K562 (cell line): ENCODE data around the gene DBNL. TPM values are rescaled to one million over a fixed set of nuclear protein-coding genes. Genes with fewer than 3 reads are reported as not detected.

ENCODE experiments used
- CBX3 ChIP-seq, 2 experiments: IDR thresholded peaks; 1 replicate in 1 of 2; 2 replicates in 1 of 2; pipeline ENCODE4 v1.6.1; 2012; ENCODE audit warnings: inconsistent platforms in 2 of 2, low read length in 2 of 2, borderline replicate concordance in 1 of 2, control low read depth in 1 of 2
- ETV5 ChIP-seq: sonication (generic); formaldehyde crosslinking; IDR thresholded peaks from 2 replicates; pipeline ENCODE4 v1.4.0; 2020; ENCODE audit warnings: low read depth, mild to moderate bottlenecking, missing genetic modification reagents
- NRF1 ChIP-seq, 2 experiments: fragments of 450-650 bp; IDR thresholded peaks in 1 of 2; conservative IDR thresholded peaks in 1 of 2; 2 replicates each; pipeline ENCODE4 v1.6.1; 2014; ENCODE audit warnings: mild to moderate bottlenecking in 2 of 2
- PHF21A ChIP-seq: fragments of 450-650 bp; IDR thresholded peaks from 2 replicates; pipeline ENCODE4 v1.6.1; 2017; ENCODE audit warnings: low read depth, borderline replicate concordance
- RUNX1 ChIP-seq: sonication (generic); IDR thresholded peaks from 2 replicates; pipeline ENCODE4 v1.6.1; 2016; ENCODE audit warnings: antibody characterized with exemption, low read depth
- polyA plus RNA-seq, 8 experiments: library from polyadenylated mRNA; depleted of rRNA in 4 of 8; stranded (reverse) in 5 of 8; unstranded in 3 of 8; fragments of >200 nt; fragmentation: Nextera tagmentation in 2 of 8; fragmentation: Illumina TruSeq in 1 of 8; extraction: Ambion mirVana in 2 of 8; extraction: Trizol in 1 of 8; gene quantifications; 2 replicates each; pipeline versions ENCODE4 v1.2.1 to v1.2.3, GENCODE V29; 2011 to 2014; ENCODE audit warnings: inconsistent platforms in 1 of 8, missing spikeins in 1 of 8
- total RNA-seq, 7 experiments: library from RNA; depleted of rRNA in 6 of 7; stranded (reverse); fragments of >200 nt in 6 of 7; fragmentation: Illumina TruSeq in 2 of 7; extraction: Trizol in 2 of 7; gene quantifications; 2 replicates each; pipeline versions ENCODE4 v1.2.1 to v1.2.3, GENCODE V29; 2011 to 2021; ENCODE audit warnings: low replicate concordance in 1 of 7
- TF ChIP-seq, protein P1 (sequence below): IDR thresholded peaks from 2 replicates; pipeline ENCODE4 v1.6.1; 2012; ENCODE audit warnings: low read depth, low read length, improper control_type of control experiment, borderline replicate concordance
- TF ChIP-seq, protein P2 (sequence below): fragments of 450-650 bp; formaldehyde crosslinking; IDR thresholded peaks from 2 replicates; pipeline ENCODE4 v1.4.0; 2020; ENCODE audit warnings: mild to moderate bottlenecking, moderate library complexity

DBNL gene
- total and polyA plus RNA-seq, 9 of the 15 experiments (the other 6 are each of a cell fraction or from before 2014, with no cell fraction given), result 1.9 to 65.1 (median 38.9) TPM

DNA sequence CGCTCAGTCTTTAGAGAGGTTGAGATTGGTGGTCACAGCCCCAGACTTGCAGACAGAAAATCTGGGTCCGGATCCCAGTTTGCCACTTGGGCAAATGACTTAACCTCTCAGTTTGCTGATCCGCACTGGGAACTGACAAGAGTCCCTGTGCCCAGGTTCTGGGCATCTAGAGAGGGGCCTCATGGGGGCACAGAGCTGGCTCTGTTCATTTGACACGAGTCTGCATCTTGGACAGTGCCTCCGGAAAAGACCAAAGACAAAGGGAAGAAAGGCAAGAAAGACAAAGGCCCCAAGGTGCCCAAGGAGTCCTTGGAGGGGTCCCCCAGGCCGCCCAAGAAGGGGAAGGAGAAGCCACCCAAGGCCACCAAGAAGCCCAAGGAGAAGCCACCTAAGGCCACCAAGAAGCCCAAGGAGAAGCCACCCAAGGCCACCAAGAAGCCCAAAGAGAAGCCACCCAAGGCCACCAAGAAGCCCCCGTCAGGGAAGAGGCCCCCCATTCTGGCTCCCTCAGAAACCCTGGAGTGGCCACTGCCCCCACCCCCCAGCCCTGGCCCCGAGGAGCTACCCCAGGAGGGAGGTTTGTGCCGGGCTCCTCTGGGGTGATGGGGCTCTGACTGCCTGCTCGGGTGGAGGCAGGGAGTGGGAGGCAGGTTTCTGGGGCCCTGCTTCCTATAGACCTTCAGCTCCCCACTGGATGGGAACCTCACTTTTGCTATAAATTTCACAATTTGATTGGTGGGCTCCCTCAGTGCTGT is 62.0 kb downstream of the DBNL start (continued):
- TF ChIP-seq, protein P1, sequence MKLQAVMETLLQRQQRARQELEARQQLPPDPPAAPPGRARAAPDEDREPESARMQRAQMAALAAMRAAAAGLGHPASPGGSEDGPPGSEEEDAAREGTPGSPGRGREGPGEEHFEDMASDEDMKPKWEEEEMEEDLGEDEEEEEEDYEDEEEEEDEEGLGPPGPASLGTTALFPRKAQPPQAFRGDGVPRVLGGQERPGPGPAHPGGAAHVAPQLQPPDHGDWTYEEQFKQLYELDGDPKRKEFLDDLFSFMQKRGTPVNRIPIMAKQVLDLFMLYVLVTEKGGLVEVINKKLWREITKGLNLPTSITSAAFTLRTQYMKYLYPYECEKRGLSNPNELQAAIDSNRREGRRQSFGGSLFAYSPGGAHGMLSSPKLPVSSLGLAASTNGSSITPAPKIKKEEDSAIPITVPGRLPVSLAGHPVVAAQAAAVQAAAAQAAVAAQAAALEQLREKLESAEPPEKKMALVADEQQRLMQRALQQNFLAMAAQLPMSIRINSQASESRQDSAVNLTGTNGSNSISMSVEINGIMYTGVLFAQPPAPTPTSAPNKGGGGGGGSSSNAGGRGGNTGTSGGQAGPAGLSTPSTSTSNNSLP, result no peak
- TF ChIP-seq, protein P2, sequence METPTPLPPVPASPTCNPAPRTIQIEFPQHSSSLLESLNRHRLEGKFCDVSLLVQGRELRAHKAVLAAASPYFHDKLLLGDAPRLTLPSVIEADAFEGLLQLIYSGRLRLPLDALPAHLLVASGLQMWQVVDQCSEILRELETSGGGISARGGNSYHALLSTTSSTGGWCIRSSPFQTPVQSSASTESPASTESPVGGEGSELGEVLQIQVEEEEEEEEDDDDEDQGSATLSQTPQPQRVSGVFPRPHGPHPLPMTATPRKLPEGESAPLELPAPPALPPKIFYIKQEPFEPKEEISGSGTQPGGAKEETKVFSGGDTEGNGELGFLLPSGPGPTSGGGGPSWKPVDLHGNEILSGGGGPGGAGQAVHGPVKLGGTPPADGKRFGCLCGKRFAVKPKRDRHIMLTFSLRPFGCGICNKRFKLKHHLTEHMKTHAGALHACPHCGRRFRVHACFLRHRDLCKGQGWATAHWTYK (CRISPR knock-in tag), result no peak
- TF ChIP-seq NRF1 (conservative IDR thresholded peaks at IDR 0.05 in 1 of 2, IDR thresholded peaks at IDR 0.05 in 1 of 2) (no peak), CBX3 (IDR thresholded peaks at IDR 0.05; ENCODE audit: borderline replicate concordance in 1 of 2, low read length in 2 of 2) (no peak), PHF21A (no peak), RUNX1 (no peak), ETV5 (CRISPR knock-in tag) (no peak)
- TF ChIP-seq, all 486 proteins: peak for 0
